SU-DHL-6 (cell line): ENCODE measurements around the gene BRIP1.

Source experiments
- H2AFZ ChIP-seq: fragments of 200-600 bp; sonication (generic); 2 replicates; pipeline ENCODE4 v1.6.1; 2014; ENCODE audit warnings: low read depth, mild to moderate bottlenecking, moderate library complexity, mixed read lengths, antibody characterized with exemption, low read length; ENCODE audit not compliant: severe bottlenecking
- H3F3A ChIP-seq: fragments of 200-600 bp; shearing (Covaris generic); 2 replicates; pipeline ENCODE4 v1.6.0; 2016; ENCODE audit warnings: antibody characterized with exemption, mild to moderate bottlenecking; ENCODE audit not compliant: insufficient read depth
- H3K27ac ChIP-seq: fragments of 200-600 bp; sonication (generic); 2 replicates; pipeline ENCODE4 v1.5.1; 2016; ENCODE audit warnings: low read depth, mild to moderate bottlenecking, low read length, moderate library complexity, mixed read lengths
- H3K27me3 ChIP-seq: fragments of 200-600 bp; sonication (generic), shearing (Covaris generic); 2 replicates; pipeline ENCODE4 v1.6.0; 2014; ENCODE audit warnings: mild to moderate bottlenecking, low read length
- H3K36me3 ChIP-seq: fragments of 200-600 bp; sonication (generic); 2 replicates; pipeline ENCODE4 v1.6.1; 2014; ENCODE audit warnings: mild to moderate bottlenecking, low read length, mixed read lengths
- H3K4me2 ChIP-seq: fragments of 300-600, 200-600 bp; shearing (Covaris generic), sonication (generic); 2 replicates; pipeline ENCODE4 v1.6.0; 2014; ENCODE audit warnings: low read length, low read depth, mild to moderate bottlenecking; ENCODE audit not compliant: poor library complexity, severe bottlenecking
- H3K4me3 ChIP-seq: fragments of 200-600 bp; sonication (generic); 2 replicates; pipeline ENCODE4 v1.5.1; 2014; ENCODE audit warnings: antibody characterized with exemption, low read length, mild to moderate bottlenecking, mixed read lengths; ENCODE audit not compliant: insufficient read depth, poor library complexity, severe bottlenecking
- H3K79me2 ChIP-seq: fragments of 200-600 bp; sonication (generic); 2 replicates; pipeline ENCODE4 v1.6.1; 2014; ENCODE audit warnings: mild to moderate bottlenecking, low read length, moderate library complexity; ENCODE audit not compliant: insufficient read depth
- H3K9ac ChIP-seq: fragments of 200-600 bp; sonication (generic); 2 replicates; pipeline ENCODE4 v1.7.0; 2014; ENCODE audit warnings: mild to moderate bottlenecking, low read length
- H3K9me2 ChIP-seq: fragments of 200-600 bp; sonication (generic); replicated peaks from 2 replicates; pipeline ENCODE4 v1.6.1; 2014; ENCODE audit warnings: low read length; ENCODE audit not compliant: insufficient read depth
- H3K9me3 ChIP-seq: fragments of 200-600 bp; sonication (generic); 2 replicates; pipeline ENCODE4 v1.6.1; 2014; ENCODE audit warnings: low read length, mixed read lengths; ENCODE audit not compliant: insufficient read depth
- H4K20me1 ChIP-seq: fragments of 200-600 bp; sonication (generic); 2 replicates; pipeline ENCODE4 v1.6.1; 2014; ENCODE audit warnings: low read depth, mild to moderate bottlenecking, antibody characterized with exemption, low read length, moderate library complexity, mixed read lengths
- EZH2phosphoT487 ChIP-seq: fragments of 200-600 bp; sonication (generic), shearing (Covaris generic); conservative IDR thresholded peaks from 2 replicates; pipeline ENCODE4 v1.6.1; 2018; ENCODE audit warnings: mild to moderate bottlenecking, antibody characterized with exemption, low read length, moderate library complexity, mixed read lengths
- TF ChIP-seq, protein P1 (sequence below): fragments of 200-600 bp; sonication (generic); IDR thresholded peaks from one replicate; pipeline ENCODE4 v1.5.1; 2017; ENCODE audit warnings: antibody characterized with exemption, mild to moderate bottlenecking, low read length, moderate library complexity; ENCODE audit not compliant: insufficient read depth, poor library complexity, severe bottlenecking

The BRIP1 gene

DNA sequence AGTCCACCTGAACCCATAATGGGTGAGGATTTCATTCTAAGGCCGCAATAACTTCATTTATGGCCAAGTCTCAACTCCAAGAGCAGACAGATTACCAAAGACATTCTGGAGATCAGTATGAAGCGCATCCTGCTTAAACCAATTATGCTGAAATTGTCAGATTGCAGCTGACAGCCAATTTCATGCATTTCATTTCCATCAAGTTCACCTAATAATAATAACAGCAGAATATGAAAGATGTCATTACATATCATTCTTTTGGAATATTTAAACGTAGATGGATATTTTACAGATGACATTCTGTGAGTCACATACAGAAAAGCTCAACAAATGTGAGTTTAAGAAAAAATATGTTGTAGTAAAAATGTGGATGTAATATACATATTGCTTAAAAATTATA, 217.4 kb downstream of the BRIP1 start:
- H2AFZ ChIP-seq: no peak overlapping the region
- no peaks in the 10 kb centered on the region for H3K36me3 ChIP-seq
- no peak overlapping the region for H3K4me2 ChIP-seq
- TF ChIP-seq EZH2phosphoT487: no peak
- TF ChIP-seq, protein P1, sequence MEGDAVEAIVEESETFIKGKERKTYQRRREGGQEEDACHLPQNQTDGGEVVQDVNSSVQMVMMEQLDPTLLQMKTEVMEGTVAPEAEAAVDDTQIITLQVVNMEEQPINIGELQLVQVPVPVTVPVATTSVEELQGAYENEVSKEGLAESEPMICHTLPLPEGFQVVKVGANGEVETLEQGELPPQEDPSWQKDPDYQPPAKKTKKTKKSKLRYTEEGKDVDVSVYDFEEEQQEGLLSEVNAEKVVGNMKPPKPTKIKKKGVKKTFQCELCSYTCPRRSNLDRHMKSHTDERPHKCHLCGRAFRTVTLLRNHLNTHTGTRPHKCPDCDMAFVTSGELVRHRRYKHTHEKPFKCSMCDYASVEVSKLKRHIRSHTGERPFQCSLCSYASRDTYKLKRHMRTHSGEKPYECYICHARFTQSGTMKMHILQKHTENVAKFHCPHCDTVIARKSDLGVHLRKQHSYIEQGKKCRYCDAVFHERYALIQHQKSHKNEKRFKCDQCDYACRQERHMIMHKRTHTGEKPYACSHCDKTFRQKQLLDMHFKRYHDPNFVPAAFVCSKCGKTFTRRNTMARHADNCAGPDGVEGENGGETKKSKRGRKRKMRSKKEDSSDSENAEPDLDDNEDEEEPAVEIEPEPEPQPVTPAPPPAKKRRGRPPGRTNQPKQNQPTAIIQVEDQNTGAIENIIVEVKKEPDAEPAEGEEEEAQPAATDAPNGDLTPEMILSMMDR: no peak
- H3K9ac ChIP-seq: no peak overlapping the region
- H3K79me2 ChIP-seq: no peaks in the 10 kb centered on the region
- H3K27me3 ChIP-seq: no peaks in the 10 kb centered on the region
- no peak overlapping the region for H3K27ac ChIP-seq
- H4K20me1 ChIP-seq: no peaks in the 10 kb centered on the region
- no peaks in the 10 kb centered on the region for H3F3A ChIP-seq
- H3K9me3 ChIP-seq: no peaks in the 10 kb centered on the region
- no peak overlapping the region for H3K4me3 ChIP-seq
- H3K9me2 ChIP-seq: no peaks in the 10 kb centered on the region

GRCh38 chr17:61644800-61645774, 218.2 kb downstream of the BRIP1 start:
- H3K9me3 ChIP-seq: no peaks in the 10 kb centered on the region
- TF ChIP-seq, protein P1: no peak
- no peak for TF ChIP-seq EZH2phosphoT487
- no peak overlapping the region for H3K4me3 ChIP-seq
- H3K27ac ChIP-seq: no peak overlapping the region
- no peaks in the 10 kb centered on the region for H3K27me3 ChIP-seq
- H3K9me2 ChIP-seq: no peaks in the 10 kb centered on the region
- H3K9ac ChIP-seq: no peak overlapping the region
- H4K20me1 ChIP-seq: no peaks in the 10 kb centered on the region
- H3K79me2 ChIP-seq: no peaks in the 10 kb centered on the region
- H3K36me3 ChIP-seq: no peaks in the 10 kb centered on the region
- H3F3A ChIP-seq: no peaks in the 10 kb centered on the region
- no peak overlapping the region for H2AFZ ChIP-seq
- no peak overlapping the region for H3K4me2 ChIP-seq

DNA sequence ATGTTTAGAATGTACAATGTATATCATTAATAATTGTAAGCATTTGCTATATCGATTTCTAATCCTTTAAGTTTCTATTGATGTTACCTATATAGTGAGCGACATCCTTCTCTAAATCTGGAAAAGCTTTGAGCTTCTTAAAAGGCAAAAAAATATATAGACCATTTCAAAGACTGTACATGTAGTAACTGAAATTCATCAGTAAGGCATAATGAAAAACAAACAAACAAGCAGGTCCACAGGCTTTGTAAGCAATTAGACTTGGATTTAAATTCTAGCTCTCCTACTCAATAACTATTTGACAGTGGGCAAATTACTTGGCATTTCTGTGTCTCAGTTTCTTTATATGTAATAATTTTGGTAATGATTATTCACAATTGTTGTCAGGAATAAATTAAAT, 220.6 kb downstream of the BRIP1 start:
- Histone ChIP-seq H3K4me2 (no peak overlapping the region), H3K36me3 (no peaks in the 10 kb centered on the region), H3K9me3 (no peaks in the 10 kb centered on the region), H3K27me3 (no peaks in the 10 kb centered on the region), H3K9ac (no peak overlapping the region), H3K9me2 (no peaks in the 10 kb centered on the region), H3K4me3 (no peak overlapping the region), H3K79me2 (no peaks in the 10 kb centered on the region), H3F3A (no peaks in the 10 kb centered on the region), H4K20me1 (no peaks in the 10 kb centered on the region), H3K27ac (no peak overlapping the region), H2AFZ (no peak overlapping the region)
- TF ChIP-seq EZH2phosphoT487: no peak
- TF ChIP-seq, protein P1: no peak
